ENCODE data around the gene KLHL36.

Gene KLHL36

DNA sequence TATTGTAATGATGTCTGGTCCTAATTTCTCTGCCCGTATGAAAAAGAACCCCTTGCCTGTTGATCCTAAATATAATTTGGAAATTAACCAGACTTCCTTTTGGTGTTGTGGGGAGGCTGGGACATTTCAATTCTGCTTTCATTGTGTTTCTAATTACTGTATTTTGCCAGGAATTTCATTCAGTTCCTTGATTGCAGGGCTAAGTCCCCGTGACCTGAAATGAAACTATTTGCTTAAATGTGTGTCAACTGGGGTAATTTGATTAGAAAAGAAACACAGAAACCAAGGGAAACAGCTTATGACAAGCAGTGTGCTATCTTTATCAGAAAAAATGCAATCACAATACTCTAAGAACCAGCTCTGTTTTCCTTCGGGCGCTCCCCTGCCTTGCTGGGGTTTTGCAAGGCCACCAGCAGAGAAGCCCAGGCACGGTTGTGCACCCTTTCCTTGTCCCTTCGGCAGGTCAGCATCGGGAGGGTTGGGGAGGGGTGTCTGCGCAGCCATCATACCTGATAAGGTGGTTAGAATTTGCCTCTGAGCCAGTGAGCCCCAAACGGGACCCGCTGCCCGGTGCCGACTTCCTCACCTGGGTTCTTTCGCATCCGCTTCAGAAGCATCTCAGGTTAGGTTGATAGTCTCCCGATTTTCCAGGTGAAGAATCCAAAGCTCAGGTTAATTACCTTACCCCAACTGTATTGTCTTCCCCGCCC, 19.4 kb downstream of the KLHL36 start:
- TF ChIP-seq, protein P1, sequence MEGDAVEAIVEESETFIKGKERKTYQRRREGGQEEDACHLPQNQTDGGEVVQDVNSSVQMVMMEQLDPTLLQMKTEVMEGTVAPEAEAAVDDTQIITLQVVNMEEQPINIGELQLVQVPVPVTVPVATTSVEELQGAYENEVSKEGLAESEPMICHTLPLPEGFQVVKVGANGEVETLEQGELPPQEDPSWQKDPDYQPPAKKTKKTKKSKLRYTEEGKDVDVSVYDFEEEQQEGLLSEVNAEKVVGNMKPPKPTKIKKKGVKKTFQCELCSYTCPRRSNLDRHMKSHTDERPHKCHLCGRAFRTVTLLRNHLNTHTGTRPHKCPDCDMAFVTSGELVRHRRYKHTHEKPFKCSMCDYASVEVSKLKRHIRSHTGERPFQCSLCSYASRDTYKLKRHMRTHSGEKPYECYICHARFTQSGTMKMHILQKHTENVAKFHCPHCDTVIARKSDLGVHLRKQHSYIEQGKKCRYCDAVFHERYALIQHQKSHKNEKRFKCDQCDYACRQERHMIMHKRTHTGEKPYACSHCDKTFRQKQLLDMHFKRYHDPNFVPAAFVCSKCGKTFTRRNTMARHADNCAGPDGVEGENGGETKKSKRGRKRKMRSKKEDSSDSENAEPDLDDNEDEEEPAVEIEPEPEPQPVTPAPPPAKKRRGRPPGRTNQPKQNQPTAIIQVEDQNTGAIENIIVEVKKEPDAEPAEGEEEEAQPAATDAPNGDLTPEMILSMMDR (IDR thresholded peaks at IDR 0.05; ENCODE audit: extremely low read depth, missing control alignments): no peak

DNA sequence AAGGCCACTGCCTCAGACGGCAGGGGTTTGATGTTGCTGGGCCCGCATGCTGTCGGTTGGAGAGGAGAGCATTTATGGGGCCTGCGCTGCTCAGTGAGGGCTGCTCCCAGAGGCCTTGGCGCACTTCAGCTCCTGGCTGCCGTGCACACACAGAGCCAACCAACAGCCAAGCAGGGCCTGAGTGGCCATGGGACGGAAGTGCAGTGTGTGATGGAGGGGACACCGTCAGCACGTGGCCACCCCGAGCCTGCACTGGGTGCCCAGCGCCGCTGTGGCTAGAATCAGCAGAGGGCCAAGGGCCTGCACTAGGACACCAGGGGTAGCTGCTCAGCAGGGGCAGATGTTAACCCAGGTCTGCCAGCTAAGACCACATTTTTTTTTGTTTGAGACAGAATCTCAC, 21.8 kb downstream of the KLHL36 start:
- DNase-seq (ENCODE audit: low spot score): peak; percentile 2
- TF ChIP-seq, protein P1 (IDR thresholded peaks at IDR 0.05; ENCODE audit: extremely low read depth, missing control alignments): no peak

More for the DNA sequence above, 19.4 kb downstream of the KLHL36 start:
- no peak for DNase-seq (ENCODE audit: low spot score)

DNA sequence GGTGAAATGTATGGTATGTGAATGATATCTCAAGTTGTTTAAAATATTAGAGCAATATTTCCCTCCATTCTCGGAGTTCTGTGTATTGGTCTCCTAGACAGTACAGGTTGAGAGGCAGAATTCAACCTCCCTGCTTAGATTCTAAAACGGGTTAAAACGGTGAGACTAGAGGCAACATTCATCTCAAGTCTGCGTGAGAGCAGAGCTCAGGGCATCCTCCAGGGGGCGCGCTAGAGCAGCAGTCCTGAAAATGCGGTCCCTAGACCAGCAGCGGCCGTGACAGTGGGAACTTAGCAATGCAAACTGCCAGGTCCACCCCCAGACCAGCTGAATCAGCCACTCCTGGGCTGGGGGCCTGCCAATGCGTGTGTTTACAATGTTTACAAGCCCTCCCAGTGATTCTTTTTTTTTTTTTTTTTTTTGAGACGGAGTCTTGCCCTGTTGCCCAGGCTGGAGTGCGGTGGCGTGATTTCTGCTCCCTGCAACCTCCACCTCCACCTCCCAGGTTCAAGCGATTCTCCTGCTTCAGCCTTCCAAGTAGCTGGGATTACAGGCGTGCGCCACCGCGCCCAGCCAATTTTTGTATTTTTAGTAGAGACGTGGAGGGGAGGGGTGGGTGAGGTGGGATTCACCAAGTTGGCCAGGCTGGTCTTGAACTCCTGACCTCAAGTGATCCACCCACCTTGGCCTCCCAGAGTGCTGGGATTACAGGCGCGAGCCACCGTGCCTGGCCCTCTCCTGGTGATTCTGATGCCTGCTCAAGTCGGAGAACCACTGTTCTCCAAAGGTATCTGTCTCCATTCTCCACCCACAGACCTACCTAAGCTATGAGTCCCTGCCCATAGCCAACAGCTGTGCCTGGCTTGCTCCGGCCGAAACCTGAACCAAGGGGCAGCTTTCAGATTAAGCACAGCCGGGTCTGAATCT, 24.2 kb downstream of the KLHL36 start:
- DNase-seq (ENCODE audit: low spot score): peak; percentile 84
- TF ChIP-seq, protein P1 (IDR thresholded peaks at IDR 0.05; ENCODE audit: extremely low read depth, missing control alignments): peak; percentile 97

DNA sequence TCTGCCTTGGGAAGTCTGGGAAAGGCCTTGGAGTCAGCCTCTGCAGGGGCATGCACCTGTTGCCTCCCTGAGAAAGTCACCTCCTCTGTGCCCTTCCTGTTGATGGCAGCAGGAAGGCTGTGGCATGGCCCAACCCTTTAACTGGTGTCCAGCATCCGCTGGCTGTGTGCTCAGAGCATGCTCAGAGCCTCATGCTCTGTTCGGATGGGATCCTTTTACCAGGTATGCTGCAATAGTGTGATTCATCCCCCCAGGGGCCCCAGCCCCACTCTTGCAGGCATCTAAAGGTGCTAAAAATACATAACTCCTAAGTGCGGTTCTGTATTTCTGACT, 24.9 kb downstream of the KLHL36 start:
- DNase-seq (ENCODE audit: low spot score): peak; percentile 6
- TF ChIP-seq, protein P1 (IDR thresholded peaks at IDR 0.05; ENCODE audit: extremely low read depth, missing control alignments): no peak

DNA sequence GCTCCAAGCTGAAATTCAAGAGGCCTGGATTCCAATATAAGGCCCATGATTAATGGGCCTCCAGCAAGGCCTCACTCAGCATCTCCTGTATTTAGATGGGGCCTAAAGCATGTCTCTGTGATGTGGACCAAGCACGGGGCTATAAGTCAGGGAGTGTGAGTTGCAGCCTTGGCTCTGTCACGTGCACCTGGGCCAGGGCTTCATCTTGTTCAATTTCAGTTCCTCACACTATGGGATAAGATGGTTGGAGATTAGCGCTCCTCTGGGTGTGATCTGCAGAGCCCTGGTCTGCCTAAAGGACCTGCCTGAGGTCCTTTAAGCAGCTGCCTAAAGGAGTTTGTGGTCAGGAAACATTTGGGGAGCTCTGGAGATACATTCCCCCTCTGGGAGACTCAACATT, 25.2 kb downstream of the KLHL36 start:
- peak; percentile 12 for DNase-seq (ENCODE audit: low spot score)
- TF ChIP-seq, protein P1 (IDR thresholded peaks at IDR 0.05; ENCODE audit: extremely low read depth, missing control alignments): no peak

- TF ChIP-seq, protein P1 (IDR thresholded peaks at IDR 0.05; ENCODE audit: extremely low read depth, missing control alignments): no peak
- DNase-seq (ENCODE audit: low spot score): no peak
Observed at GRCh38 chr16:84675423-84675822, 27.1 kb downstream of the KLHL36 start.

- TF ChIP-seq, protein P1 (IDR thresholded peaks at IDR 0.05; ENCODE audit: extremely low read depth, missing control alignments): no peak
- DNase-seq (ENCODE audit: low spot score): no peak
Observed at GRCh38 chr16:84675884-84676283, 27.6 kb downstream of the KLHL36 start.
